ENCODE data around the gene BCAS3. TPM values are rescaled to one million over a fixed set of nuclear protein-coding genes. Genes with fewer than 3 reads are reported as not detected.

BCAS3 gene
- total RNA-seq, 1 donor from 2014 or later: 25.6 TPM

DNA sequence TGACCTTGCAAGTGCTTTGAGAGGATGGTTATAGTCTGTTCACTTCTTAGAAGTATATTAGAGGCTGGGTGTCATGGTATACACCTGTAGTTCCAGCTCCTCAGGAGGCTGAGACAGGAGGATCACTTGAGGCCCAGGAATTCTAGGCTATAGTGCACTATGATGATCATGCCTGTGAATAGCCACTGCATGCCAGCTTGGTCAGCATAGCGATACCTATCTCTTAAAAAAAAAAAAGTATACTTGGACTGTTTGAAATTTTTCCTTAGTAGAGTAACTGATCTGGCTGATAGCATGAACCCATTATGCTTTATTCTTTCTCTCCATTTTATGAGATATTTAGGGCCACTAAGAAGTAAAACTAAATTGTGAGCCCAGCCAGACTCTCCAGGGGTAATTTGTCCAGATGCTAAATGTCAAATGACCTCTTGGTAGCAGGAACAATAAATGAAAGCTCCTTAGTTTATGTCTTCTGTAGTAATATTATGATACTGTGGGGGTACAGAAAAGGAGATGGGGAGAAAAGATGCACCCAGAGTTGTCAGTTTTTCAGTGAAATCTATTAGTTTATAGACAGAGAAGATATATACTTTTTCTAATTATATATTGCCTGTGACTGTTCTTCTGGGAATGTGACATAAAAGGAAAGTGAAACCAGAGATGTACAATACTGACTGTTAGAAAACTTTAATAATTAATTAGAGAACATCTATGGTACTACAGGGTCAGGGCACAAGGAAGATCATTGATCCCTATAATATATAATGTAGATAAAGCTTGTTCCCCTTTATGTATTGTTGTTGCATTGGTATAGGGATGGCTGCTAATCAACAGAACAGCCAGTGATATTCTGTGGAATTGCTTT, 386.7 kb downstream of the BCAS3 start:
- no peak for DNase-seq (ENCODE audit: low spot score)

DNA sequence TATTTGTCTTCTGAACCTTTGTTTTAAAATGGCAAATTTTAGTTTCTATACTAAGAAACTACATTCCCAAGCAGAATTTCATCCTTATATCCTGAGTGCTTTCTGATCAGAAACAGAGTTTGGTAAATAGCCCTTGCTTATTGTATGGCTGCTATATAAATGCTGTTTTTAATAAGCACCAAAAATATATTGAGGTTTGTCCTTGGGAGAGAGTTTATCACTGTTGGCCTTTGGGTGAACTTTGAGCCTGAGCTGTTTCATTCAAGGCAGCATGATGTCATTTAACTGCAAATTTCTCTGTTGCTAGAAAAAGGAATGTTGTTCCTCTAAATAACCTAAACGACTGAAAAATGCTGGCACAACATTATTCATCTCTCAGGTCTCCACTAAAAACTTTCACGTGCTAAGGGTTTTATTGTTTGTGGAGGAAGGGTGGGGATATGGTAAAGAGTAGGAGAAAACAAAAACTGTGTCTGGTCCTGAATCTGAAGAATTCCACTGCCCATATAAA, 387.7 kb downstream of the BCAS3 start:
- DNase-seq (ENCODE audit: low spot score): no peak

- no peak for DNase-seq (ENCODE audit: low spot score)
Observed at GRCh38 chr17:61066062-61066461, 388.4 kb downstream of the BCAS3 start.

- DNase-seq (ENCODE audit: low spot score): no peak
Observed at GRCh38 chr17:61070649-61071048, 393.0 kb downstream of the BCAS3 start.

DNA sequence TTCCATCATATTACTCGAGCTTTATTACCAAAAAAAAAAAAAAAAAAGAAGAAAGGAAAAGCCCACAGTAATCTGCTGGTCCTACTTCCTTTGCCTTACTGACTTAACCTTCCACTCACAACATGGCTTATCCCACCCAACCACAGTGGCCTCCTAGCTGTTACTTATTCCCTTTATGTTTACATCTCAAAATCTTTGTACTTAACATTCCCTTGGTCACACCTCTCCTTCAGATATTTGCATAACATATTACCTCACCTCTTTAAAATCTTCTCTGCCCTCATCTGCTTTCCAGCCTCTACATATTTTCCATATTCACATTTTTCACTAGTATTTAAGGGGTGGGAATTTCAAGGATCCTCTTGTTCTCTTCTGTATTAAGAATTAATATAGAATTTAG, 395.0 kb downstream of the BCAS3 start:
- DNase-seq (ENCODE audit: low spot score): no peak

DNA sequence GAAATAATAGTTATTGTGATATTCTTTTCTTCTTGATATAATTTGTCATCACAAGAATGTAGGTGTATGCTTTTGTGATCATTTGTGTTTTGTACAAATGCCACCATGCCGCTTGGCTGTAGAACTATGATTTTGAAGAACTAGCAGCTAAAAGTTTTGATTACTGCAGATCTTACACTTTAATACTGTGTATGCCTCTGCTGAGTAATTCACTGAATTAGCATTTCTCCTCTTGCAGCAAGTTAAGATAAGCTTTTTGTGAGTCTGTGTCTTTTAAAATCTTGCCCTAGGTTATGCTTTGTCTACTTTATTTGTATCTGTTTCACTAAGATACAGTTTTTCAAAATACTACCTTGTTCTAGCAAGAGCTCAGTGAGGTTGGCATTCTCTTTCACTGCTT, 395.5 kb downstream of the BCAS3 start:
- DNase-seq (ENCODE audit: low spot score): no peak

- DNase-seq (ENCODE audit: low spot score): no peak
Observed at GRCh38 chr17:61073799-61074513, 396.3 kb downstream of the BCAS3 start.

- no peak for DNase-seq (ENCODE audit: low spot score)
Observed at GRCh38 chr17:61075988-61076387, 398.3 kb downstream of the BCAS3 start.

DNA sequence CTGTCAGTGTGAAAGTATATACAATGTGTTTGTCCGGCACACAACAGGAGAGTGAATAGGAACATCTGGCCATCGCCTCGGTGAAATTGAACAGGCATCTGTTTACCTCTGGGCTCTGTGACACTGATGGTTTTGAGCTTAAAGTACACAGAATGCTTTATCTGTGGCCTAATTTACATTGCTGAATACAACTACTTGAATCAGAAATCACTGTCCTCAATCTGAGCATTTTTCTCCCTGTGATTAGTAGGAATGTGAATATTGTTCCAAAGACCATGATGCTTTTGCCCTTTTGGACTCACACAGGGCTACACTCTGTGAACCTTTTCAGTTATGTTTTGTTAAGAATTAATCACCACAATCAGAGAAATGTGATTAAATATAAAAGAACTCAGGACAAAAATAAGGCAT, 399.0 kb downstream of the BCAS3 start:
- no peak for DNase-seq (ENCODE audit: low spot score)

DNA sequence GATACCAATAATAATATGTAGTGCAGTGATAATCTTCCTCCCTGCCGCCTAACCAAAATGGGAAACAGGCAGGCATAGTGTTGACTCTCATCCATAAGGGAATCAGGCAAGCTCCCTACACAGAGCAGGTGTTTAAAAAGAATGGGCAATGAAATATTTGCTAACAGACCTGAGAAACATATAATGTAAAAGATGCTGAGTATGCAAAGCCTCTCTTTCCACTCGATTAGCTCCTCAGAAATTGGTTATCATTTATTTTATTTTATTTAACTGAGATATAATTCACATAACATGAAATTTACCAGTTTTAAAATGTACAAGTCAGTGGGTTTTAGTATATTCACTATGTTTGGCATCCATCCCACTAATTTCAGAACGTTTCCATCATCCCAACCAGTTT, 404.3 kb downstream of the BCAS3 start:
- DNase-seq (ENCODE audit: low spot score): no peak

GRCh38 chr17:61084260-61084659, 406.6 kb downstream of the BCAS3 start:
- DNase-seq (ENCODE audit: low spot score): no peak

DNA sequence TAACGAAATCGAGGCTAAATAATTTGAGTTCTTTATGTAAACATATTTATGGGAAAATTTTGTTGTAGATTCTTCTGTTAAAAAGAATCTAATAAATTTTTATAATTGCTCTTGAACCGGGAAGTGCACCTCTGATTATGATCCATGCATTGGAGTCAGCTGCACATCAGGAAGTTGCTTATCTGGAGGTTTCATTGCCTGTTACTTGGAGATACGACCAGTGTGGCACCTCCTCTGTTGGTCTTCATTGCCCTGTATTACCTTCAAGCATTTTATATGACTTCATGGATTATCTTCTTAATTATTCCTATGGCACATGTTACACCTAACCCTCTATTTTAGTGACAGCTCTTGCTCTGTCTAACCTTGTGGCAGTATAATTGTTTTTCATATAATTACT, 409.4 kb downstream of the BCAS3 start:
- no peak for DNase-seq (ENCODE audit: low spot score)

DNA sequence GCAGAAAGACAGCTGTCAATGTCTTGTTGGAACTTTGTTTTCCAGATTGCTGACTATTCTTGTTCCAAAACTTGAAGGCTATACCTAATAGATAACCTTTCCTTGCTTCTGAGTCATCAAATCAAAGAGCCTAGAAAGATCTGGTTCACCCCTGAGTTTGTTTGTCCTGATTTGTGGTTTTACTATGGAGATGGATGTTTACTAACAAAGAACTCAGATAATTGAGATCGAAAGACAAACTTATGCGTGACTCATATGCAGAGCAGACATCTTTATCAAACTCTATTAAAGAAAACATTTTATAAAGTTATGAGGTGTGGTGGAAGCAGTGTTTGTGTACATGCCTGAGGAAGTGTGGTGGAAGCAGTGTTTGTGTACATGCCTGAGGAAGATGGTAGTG, 410.9 kb downstream of the BCAS3 start:
- DNase-seq (ENCODE audit: low spot score): no peak

- no peak for DNase-seq (ENCODE audit: low spot score)
Observed at GRCh38 chr17:61091096-61091495, 413.4 kb downstream of the BCAS3 start.

GRCh38 chr17:61097781-61098180, 420.1 kb downstream of the BCAS3 start:
- DNase-seq (ENCODE audit: low spot score): no peak

DNA sequence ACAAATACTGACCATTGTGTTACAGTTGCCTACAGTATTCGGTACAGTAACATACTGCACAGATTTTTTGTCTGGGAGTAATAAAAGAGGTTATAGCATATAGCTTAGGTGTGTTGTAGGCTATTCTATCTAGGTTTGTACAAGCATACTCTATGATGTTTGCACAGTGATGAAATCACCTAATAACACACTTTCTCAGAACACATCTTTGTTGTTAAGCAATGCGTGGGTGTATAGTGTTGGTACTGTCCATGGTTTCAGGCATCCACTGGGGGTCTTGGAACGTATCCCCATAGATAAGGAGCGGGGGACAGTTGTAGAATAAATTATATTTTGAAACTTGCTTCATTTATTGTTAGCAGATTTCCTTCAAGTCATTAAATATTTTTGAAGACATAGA, 428.7 kb downstream of the BCAS3 start:
- no peak for DNase-seq (ENCODE audit: low spot score)

DNA sequence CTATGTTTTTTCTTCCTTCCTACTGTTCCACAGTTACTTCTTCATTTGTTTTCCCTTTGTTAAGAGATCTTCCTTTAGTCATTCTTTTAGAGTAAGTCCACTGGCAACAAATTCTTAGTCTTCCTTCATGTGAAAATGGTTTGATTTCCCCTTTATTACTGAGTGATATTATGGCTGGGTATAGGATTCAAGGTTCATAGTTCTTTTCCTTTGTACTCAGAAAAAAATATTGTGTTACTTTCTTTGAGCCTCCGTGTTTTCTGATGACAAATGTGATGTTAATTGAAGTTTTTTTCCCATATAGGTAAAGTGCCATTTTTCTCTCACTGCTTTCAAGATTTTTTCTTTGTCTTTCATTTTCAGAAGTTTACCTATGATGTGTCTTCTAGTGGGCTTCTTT, 438.9 kb downstream of the BCAS3 start:
- DNase-seq (ENCODE audit: low spot score): no peak

GRCh38 chr17:61117983-61118382, 440.3 kb downstream of the BCAS3 start:
- no peak for DNase-seq (ENCODE audit: low spot score)

DNA sequence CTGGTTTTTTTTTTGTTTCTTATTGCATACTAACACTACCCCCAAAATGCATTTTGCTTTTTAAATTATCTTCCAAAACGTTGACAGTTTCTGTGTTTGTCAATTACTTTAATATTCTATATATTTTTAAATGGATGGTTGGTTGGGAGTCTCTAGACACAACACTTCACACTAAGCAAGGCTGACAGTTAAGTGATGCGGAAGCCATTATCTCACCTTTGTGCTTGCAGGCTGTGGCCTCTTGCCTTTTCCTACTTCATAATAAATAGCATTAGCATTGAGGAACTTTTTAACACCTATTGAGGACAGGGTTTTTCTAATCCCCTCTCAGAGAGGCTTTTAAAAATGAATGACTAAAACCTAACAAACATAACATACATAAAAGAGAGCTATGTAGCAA, 441.2 kb downstream of the BCAS3 start:
- DNase-seq (ENCODE audit: low spot score): no peak

DNA sequence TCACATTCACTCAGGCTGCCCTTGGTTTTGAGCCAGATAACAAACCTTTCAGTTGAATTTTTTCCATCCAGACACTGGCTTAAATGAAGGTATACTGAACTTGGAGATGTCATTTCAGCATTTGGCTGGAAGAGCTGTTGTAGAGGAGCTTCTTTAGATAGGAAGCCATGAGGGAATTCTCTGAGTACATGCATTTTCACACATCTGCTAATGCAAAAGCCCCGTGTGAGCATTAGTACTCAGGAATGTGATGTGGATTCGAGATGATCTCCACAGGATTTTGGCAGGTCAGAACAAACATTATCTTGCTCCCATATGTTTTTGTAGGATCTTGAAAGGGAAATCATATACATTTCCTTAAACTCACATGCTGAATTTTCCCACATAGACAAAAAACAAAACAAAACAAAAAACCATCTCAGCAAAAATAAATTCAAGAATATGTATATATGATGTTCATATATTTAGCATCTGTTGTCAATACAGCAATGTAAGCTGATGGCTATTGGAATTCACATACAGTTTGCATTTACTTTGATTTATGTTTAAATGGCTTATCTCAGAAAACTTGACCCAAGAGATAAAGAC, 444.8 kb downstream of the BCAS3 start:
- DNase-seq (ENCODE audit: low spot score): no peak

DNA sequence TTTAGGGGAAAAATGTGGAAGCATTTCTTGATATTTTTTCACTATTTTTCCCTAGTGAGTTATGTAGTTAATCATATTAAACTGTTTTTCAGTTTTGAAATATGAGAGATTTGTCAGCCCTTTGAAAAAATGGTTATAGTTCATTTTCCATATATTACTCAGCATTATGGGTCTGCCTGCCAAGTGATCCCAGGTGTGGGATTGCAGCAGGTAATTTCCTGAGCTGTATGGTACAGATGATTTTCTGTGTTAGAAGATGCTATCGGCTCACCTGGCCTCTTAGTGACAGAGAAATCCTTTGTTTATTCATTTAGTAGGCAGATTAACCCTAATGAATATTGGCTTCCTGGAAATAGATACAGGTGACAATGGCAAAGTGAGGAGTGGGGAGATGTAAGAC, 446.9 kb downstream of the BCAS3 start:
- no peak for DNase-seq (ENCODE audit: low spot score)

DNA sequence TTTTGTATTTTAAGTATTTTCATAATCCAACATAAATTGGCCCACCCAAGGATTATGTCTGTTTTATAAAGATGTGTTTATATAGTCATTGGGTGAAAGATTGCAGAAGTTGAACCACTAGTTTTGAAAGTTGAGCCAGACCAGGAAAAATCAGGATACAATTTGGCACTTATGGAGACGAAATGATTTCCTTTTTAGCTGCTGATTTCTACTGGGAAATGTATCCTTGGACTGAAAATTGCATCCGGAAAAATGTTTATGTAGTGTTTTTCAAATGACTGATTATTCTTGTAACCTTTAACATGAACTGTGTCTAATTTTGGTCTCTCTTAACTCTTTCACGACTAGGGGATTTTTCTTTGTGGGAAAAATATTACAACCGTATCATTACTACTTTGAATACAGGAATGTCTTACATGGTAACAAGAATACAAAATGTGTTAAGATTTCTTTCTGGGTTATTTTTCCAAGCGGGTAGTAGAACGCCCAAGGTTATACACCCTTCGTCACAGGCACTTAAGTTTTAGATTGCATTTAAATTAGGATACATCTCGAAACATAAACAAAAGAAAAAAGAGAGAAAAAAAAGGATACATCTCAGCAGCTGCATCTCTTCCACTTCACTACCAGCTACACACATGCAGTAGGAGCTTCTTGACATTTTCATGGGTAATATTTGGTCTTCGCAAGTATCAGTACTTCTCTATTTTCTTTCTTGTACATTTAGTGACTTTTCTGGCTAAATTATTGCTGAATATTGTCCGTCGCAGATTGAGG, 449.0 kb downstream of the BCAS3 start:
- DNase-seq (ENCODE audit: low spot score): no peak
